Measurements from ENCODE around the gene VMO1.
A peak's percentile ranks its signal among the peaks of the same experiment; 100 is the strongest.

VMO1 gene

GRCh38 chr17:4800462-4801196, 14.5 kb upstream of the VMO1 start:
- no peak for DNase-seq (ENCODE audit: low read depth)

- peak; percentile 70 for DNase-seq (ENCODE audit: low read depth)
These were observed 10.4 kb upstream of the VMO1 start for GRCh38 chr17:4796552-4796920.

GRCh38 chr17:4795168-4795567, 9.0 kb upstream of the VMO1 start:
- no peak for DNase-seq (ENCODE audit: low read depth)

GRCh38 chr17:4790705-4791088, 4.5 kb upstream of the VMO1 start:
- DNase-seq (ENCODE audit: low read depth), result no peak

GRCh38 chr17:4789951-4790704, 4.0 kb upstream of the VMO1 start:
- DNase-seq (ENCODE audit: low read depth), result peak; percentile 97

- no peak for DNase-seq (ENCODE audit: low read depth)
These were observed 3.5 kb upstream of the VMO1 start for GRCh38 chr17:4789701-4789950.

GRCh38 chr17:4788807-4789700, 2.9 kb upstream of the VMO1 start, which contains the start of gene GLTPD2:
Gene GLTPD2 (plus strand): TSS chr17:4788964. CDS start chr17:4789012, 48 bp downstream.
- no peak for DNase-seq (ENCODE audit: low read depth)

GRCh38 chr17:4788159-4788806, 2.1 kb upstream of the VMO1 start:
- no peak for DNase-seq (ENCODE audit: low read depth)

- no peak for DNase-seq (ENCODE audit: low read depth)
These were observed 352 bp upstream of the VMO1 start for GRCh38 chr17:4786516-4786915.

- DNase-seq (ENCODE audit: low read depth), result no peak
These were observed 656 bp downstream of the VMO1 start for GRCh38 chr17:4785311-4786105.

GRCh38 chr17:4782652-4783051, 3.5 kb downstream of the VMO1 start:
- no peak for DNase-seq (ENCODE audit: low read depth)

GRCh38 chr17:4780325-4780955, 5.7 kb downstream of the VMO1 start:
- no peak for DNase-seq (ENCODE audit: low read depth)

GRCh38 chr17:4777969-4778760, 8.0 kb downstream of the VMO1 start:
- no peak for DNase-seq (ENCODE audit: low read depth)

GRCh38 chr17:4772235-4772613, 13.9 kb downstream of the VMO1 start:
- no peak for DNase-seq (ENCODE audit: low read depth)

GRCh38 chr17:4771519-4772234, 14.5 kb downstream of the VMO1 start, which contains the start of gene TM4SF5:
Gene TM4SF5 (plus strand): TSS chr17:4771886. CDS start chr17:4771923, 37 bp downstream.
- DNase-seq (ENCODE audit: low read depth), result no peak

- DNase-seq (ENCODE audit: low read depth), result peak; percentile 64
These were observed 16.5 kb downstream of the VMO1 start for GRCh38 chr17:4769628-4770027.

GRCh38 chr17:4768298-4768697, 17.9 kb downstream of the VMO1 start:
- no peak for DNase-seq (ENCODE audit: low read depth)

GRCh38 chr17:4766723-4767122, 19.4 kb downstream of the VMO1 start:
- no peak for DNase-seq (ENCODE audit: low read depth)

GRCh38 chr17:4766201-4766600, 20.0 kb downstream of the VMO1 start:
- no peak for DNase-seq (ENCODE audit: low read depth)

Measured in ELR (cell line).